ENCODE data around the gene SLC8A1.

The SLC8A1 gene

GRCh38 chr2:40405465-40405864 is 46.4 kb downstream of the SLC8A1 start:
- no peak for TF ChIP-seq CTCF (IDR thresholded peaks at IDR 0.05; ENCODE audit: insufficient read depth, low read length, poor library complexity, severe bottlenecking)
- H3K36me3 ChIP-seq (ENCODE audit: control insufficient read depth, insufficient read depth, low read length): no peaks in the 10 kb centered on the region
- H3K27me3 ChIP-seq (replicated peaks; ENCODE audit: control insufficient read depth, insufficient read depth, low read length): no peaks in the 10 kb centered on the region; the same call in 1 of the 2 replicates
- DNase-seq (ENCODE audit: extremely low read depth, insufficient read length): no peak
- no peak overlapping the region for H3K4me3 ChIP-seq (replicated peaks; ENCODE audit: low read depth, low read length)

- Histone ChIP-seq H3K36me3 (ENCODE audit: control insufficient read depth, insufficient read depth, low read length) (no peaks in the 10 kb centered on the region), H3K4me3 (replicated peaks; ENCODE audit: low read depth, low read length) (no peak overlapping the region), H3K27me3 (replicated peaks; ENCODE audit: control insufficient read depth, insufficient read depth, low read length) (no peaks in the 10 kb centered on the region; the same call in 1 of the 2 replicates)
- DNase-seq (ENCODE audit: extremely low read depth, insufficient read length): no peak
- TF ChIP-seq CTCF (IDR thresholded peaks at IDR 0.05; ENCODE audit: insufficient read depth, low read length, poor library complexity, severe bottlenecking): no peak
Measured at GRCh38 chr2:40404517-40404916, 47.4 kb downstream of the SLC8A1 start.

GRCh38 chr2:40403233-40403836 is 48.6 kb downstream of the SLC8A1 start:
- DNase-seq (ENCODE audit: extremely low read depth, insufficient read length): no peak
- H3K4me3 ChIP-seq (replicated peaks; ENCODE audit: low read depth, low read length): no peak overlapping the region
- TF ChIP-seq CTCF (IDR thresholded peaks at IDR 0.05; ENCODE audit: insufficient read depth, low read length, poor library complexity, severe bottlenecking): no peak

GRCh38 chr2:40401896-40402295 is 50.0 kb downstream of the SLC8A1 start:
- H3K36me3 ChIP-seq (ENCODE audit: control insufficient read depth, insufficient read depth, low read length): no peaks in the 10 kb centered on the region
- no peaks in the 10 kb centered on the region; the same call in 1 of the 2 replicates for H3K27me3 ChIP-seq (replicated peaks; ENCODE audit: control insufficient read depth, insufficient read depth, low read length)
- H3K4me3 ChIP-seq (replicated peaks; ENCODE audit: low read depth, low read length): no peak overlapping the region
- no peak for TF ChIP-seq CTCF (IDR thresholded peaks at IDR 0.05; ENCODE audit: insufficient read depth, low read length, poor library complexity, severe bottlenecking)
- no peak for DNase-seq (ENCODE audit: extremely low read depth, insufficient read length)

More at GRCh38 chr2:40403233-40403836, 48.6 kb downstream of the SLC8A1 start:
- Histone ChIP-seq H3K36me3 (ENCODE audit: control insufficient read depth, insufficient read depth, low read length) (no peaks in the 10 kb centered on the region), H3K27me3 (replicated peaks; ENCODE audit: control insufficient read depth, insufficient read depth, low read length) (no peaks in the 10 kb centered on the region; the same call in 1 of the 2 replicates)

GRCh38 chr2:40400336-40400953 is 51.4 kb downstream of the SLC8A1 start:
- no peak for TF ChIP-seq CTCF (IDR thresholded peaks at IDR 0.05; ENCODE audit: insufficient read depth, low read length, poor library complexity, severe bottlenecking)
- no peaks in the 10 kb centered on the region for H3K36me3 ChIP-seq (ENCODE audit: control insufficient read depth, insufficient read depth, low read length)
- H3K27me3 ChIP-seq (replicated peaks; ENCODE audit: control insufficient read depth, insufficient read depth, low read length): no peaks in the 10 kb centered on the region; the same call in 1 of the 2 replicates
- H3K4me3 ChIP-seq (replicated peaks; ENCODE audit: low read depth, low read length): no peak overlapping the region
- DNase-seq (ENCODE audit: extremely low read depth, insufficient read length): no peak
